HepG2 (cell line): Measurements from ENCODE around the gene ASCC3. TPM values are rescaled to one million over a fixed set of nuclear protein-coding genes. Genes with fewer than 3 reads are reported as not detected.

Experiments used
- ATAC-seq: fragments of 200-7000 bp; cut with Tn5 transposase; 3 replicates; pipeline ENCODE4 v1.9.1; 2020; ENCODE audit warnings: mild to moderate bottlenecking, moderate library complexity
- BruUV-seq: library from RNA; stranded (reverse); fragments of 400-500 nt; replicated peaks from 2 replicates; lab custom pipeline; 2021; lab: Mats Ljungman, UMichigan
- CTCF ChIA-PET: fragments of 300-600 bp; formaldehyde crosslinking; extraction: SDS; loops from one replicate; lab custom pipeline; 2021; ENCODE audit warnings: low total read pairs, inconsistent platforms, low intra/inter-chr PET ratio; lab: Yijun Ruan, JAX
- POLR2A ChIA-PET: fragments of 350-600 bp; sonication (Branson Sonifier 250); formaldehyde crosslinking; loops from one replicate; lab custom pipeline; 2020; ENCODE audit warnings: antibody characterized with exemption, inconsistent platforms; lab: Yijun Ruan, JAX
- DNase-seq: peaks from one replicate; pipeline ENCODE4 v3.0.0-alpha.2; 2015; ENCODE audit warnings: low spot score
- FAIRE-seq: peaks from 3 replicates; lab custom pipeline; 2011; peaks lifted over from hg19 to GRCh38; lab: Jason Lieb, UNC
- H2AFZ ChIP-seq: one replicate; pipeline ENCODE4 v1.6.1; 2011; ENCODE audit warnings: low read length, inconsistent platforms
- H3K27ac ChIP-seq: fragments of 300-600 bp; 3 replicates; pipeline ENCODE4 v1.8.0; 2011; ENCODE audit warnings: mixed run types, mild to moderate bottlenecking, mixed read lengths, low read length, inconsistent platforms; ENCODE audit not compliant: insufficient read depth; ENCODE audit errors: extremely low read length
- H3K27me3 ChIP-seq, 2 experiments: fragments of 200-600 bp in 1 of 2; 2 replicates in 1 of 2; 3 replicates in 1 of 2; pipeline versions ENCODE4 v1.6.0 to v1.8.0; 2011; ENCODE audit warnings: low read length in 2 of 2, mild to moderate bottlenecking in 2 of 2, moderate library complexity in 2 of 2, inconsistent platforms in 1 of 2; ENCODE audit not compliant: insufficient read depth in 2 of 2, control insufficient read depth in 1 of 2
- H3K36me3 ChIP-seq, 2 experiments: fragments of 200-600 bp in 1 of 2; replicated peaks in 1 of 2; 2 replicates in 1 of 2; 3 replicates in 1 of 2; pipeline versions ENCODE4 v1.5.1 to v1.8.0; 2011; ENCODE audit warnings: low read length in 2 of 2, inconsistent platforms in 1 of 2; ENCODE audit not compliant: insufficient read depth in 2 of 2, control insufficient read depth in 1 of 2
- H3K4me1 ChIP-seq: 2 replicates; pipeline ENCODE4 v1.5.1; 2012; ENCODE audit warnings: low read length, inconsistent platforms; ENCODE audit not compliant: insufficient read depth
- H3K4me2 ChIP-seq: 2 replicates; pipeline ENCODE4 v1.6.0; 2011; ENCODE audit warnings: low read depth, low read length, inconsistent platforms
- H3K4me3 ChIP-seq, 3 experiments: fragments of 200-600 bp in 1 of 3; sonication (generic), shearing (Covaris generic) in 1 of 3; replicated peaks in 1 of 3; 2 replicates each; pipeline ENCODE4 v1.5.1; 2011 to 2016; ENCODE audit warnings: low read length in 3 of 3, inconsistent platforms in 2 of 3, low read depth in 2 of 3, mild to moderate bottlenecking in 2 of 3, control low read depth in 1 of 3, mixed read lengths in 1 of 3; ENCODE audit not compliant: insufficient read depth in 1 of 3
- H3K79me2 ChIP-seq: one replicate; pipeline ENCODE4 v1.6.1; 2011; ENCODE audit warnings: low read length, inconsistent platforms; ENCODE audit not compliant: insufficient read depth
- H3K9ac ChIP-seq: 2 replicates; pipeline ENCODE4 v1.6.0; 2011; ENCODE audit warnings: mild to moderate bottlenecking, low read depth, low read length, inconsistent platforms; ENCODE audit not compliant: insufficient read depth
- H3K9me3 ChIP-seq: 2 replicates; pipeline ENCODE4 v1.5.1; 2012; ENCODE audit warnings: mild to moderate bottlenecking, low read length
- H4K20me1 ChIP-seq: 2 replicates; pipeline ENCODE4 v1.6.0; 2011; ENCODE audit warnings: inconsistent platforms, mild to moderate bottlenecking, low read length, moderate library complexity; ENCODE audit not compliant: insufficient read depth
- GTF3A ChIP-seq: sonication (generic); formaldehyde crosslinking; conservative IDR thresholded peaks from 2 replicates; pipeline ENCODE4 v1.4.0; 2020; ENCODE audit warnings: mild to moderate bottlenecking, missing genetic modification reagents
- KDM6A ChIP-seq: IDR thresholded peaks from 2 replicates; pipeline ENCODE4 v1.6.1; 2016; ENCODE audit warnings: low read depth
- MAFK ChIP-seq, 2 experiments: IDR thresholded peaks in 1 of 2; conservative IDR thresholded peaks in 1 of 2; 2 replicates each; pipeline ENCODE4 v1.6.1; 2011; ENCODE audit warnings: improper control_type of control experiment in 2 of 2, low read length in 2 of 2
- SKI ChIP-seq: fragments of 450-650 bp; IDR thresholded peaks from one replicate; pipeline ENCODE4 v1.6.1; 2018; ENCODE audit warnings: mild to moderate bottlenecking; ENCODE audit not compliant: partially characterized antibody
- ZNF207 ChIP-seq: fragments of 450-650 bp; IDR thresholded peaks from 2 replicates; pipeline ENCODE4 v1.6.1; 2016; ENCODE audit warnings: antibody characterized with exemption, borderline replicate concordance
- ZNF850 ChIP-seq: sonication (generic); formaldehyde crosslinking; conservative IDR thresholded peaks from 2 replicates; pipeline ENCODE4 v1.9.0; 2021; ENCODE audit warnings: mild to moderate bottlenecking, missing genetic modification reagents
- ZSCAN30 ChIP-seq: sonication (generic); formaldehyde crosslinking; IDR thresholded peaks from 2 replicates; pipeline ENCODE4 v1.5.0; 2020; ENCODE audit warnings: mild to moderate bottlenecking, missing genetic modification reagents
- WGBS: methylation state at CpG from one replicate; pipeline ENCODE4 v1.1.6; 2017; ENCODE audit warnings: low lambda C conversion rate; 5-methylcytosine and 5-hydroxymethylcytosine counted together
- in situ Hi-C: cut with HindIII; loops from 2 replicates; pipeline ENCODE4 v1.10.0; 2017; ENCODE audit warnings: low pct_unique_long_range_greater_than_20kb; ENCODE audit not compliant: extremely low pct_ligation_motif_present
- intact Hi-C: fragments of 100-400 bp; cut with micrococcal nuclease; formaldehyde crosslinking; loops from one replicate; pipeline ENCODE4 v1.10.0; 2022; ENCODE audit not compliant: unreplicated experiment
- polyA plus RNA-seq, 8 experiments: library from polyadenylated mRNA; depleted of rRNA in 3 of 8; stranded (reverse) in 7 of 8; unstranded in 1 of 8; fragments of >200 nt; fragmentation: Illumina TruSeq in 4 of 8; extraction: Trizol in 4 of 8; gene quantifications; 2 replicates each; pipeline versions ENCODE4 v1.2.1 to v1.2.3, GENCODE V29; 2011 to 2016; ENCODE audit warnings: low read depth in 4 of 8, missing spikeins in 1 of 8, mixed read lengths in 1 of 8; ENCODE audit not compliant: insufficient read depth in 1 of 8
- total RNA-seq, 5 experiments: library from RNA; depleted of rRNA; stranded (reverse); fragments of >200 nt; fragmentation: Illumina TruSeq; extraction: Trizol; gene quantifications; 2 replicates each; pipeline ENCODE4 v1.2.3, GENCODE V29; 2016; ENCODE audit warnings: low read depth in 1 of 5
- TF ChIP-seq, protein P1 (sequence below), 2 experiments: sonication (generic) in 1 of 2; formaldehyde crosslinking in 1 of 2; IDR thresholded peaks; 2 replicates each; pipeline versions ENCODE4 v1.5.1 to v1.6.1; 2011 to 2020; ENCODE audit warnings: borderline replicate concordance in 1 of 2, low read depth in 1 of 2, low read length in 1 of 2, mild to moderate bottlenecking in 1 of 2, missing genetic modification reagents in 1 of 2, moderate library complexity in 1 of 2

The ASCC3 gene
- total and polyA plus RNA-seq, 2 of the 13 experiments (the other 11 are each of a cell fraction or from before 2014, with no cell fraction given), result 23.1 to 55.7 TPM

DNA sequence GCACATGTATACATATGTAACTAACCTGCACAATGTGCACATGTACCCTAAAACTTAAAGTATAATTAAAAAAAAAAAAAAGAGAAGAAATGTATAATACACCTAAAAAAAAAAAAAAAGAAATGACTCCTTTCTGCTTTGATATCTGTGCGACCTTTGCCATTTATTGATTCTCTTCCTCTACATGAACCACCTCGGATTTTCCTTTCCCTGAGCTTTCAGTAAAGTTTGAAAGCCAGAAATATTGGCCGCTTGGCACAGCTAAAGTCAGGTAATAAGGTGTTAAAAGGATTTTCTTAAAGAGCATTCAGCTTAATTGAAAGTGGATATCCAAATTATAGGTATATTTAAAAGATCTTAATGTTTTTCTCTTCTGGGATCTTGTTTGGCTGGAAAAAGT is 12.6 kb upstream of the ASCC3 start:
- H3K9ac ChIP-seq, result no peak overlapping the region
- ChIA-PET CTCF (no interaction called here), POLR2A (no interaction called here)
- no peaks in the 10 kb centered on the region for H3K79me2 ChIP-seq
- H3K36me3 ChIP-seq, result no peaks in the 10 kb centered on the region
- 43% methylated on average over 3 of the region's 3 CpGs for WGBS
- no peaks in the 10 kb centered on the region for H3K9me3 ChIP-seq
- no peak for DNase-seq
- H3K4me2 ChIP-seq, result no peak overlapping the region
- BruUV-seq, result no TSS peak
- intact Hi-C loops, result no loop called here
- H2AFZ ChIP-seq, result no peak overlapping the region
- H3K27ac ChIP-seq, result no peak overlapping the region
- H4K20me1 ChIP-seq, result no peaks in the 10 kb centered on the region
- TF ChIP-seq SKI, result no peak
- TF ChIP-seq KDM6A (CRISPR knock-in tag), result no peak
- no peak for TF ChIP-seq MAFK (conservative IDR thresholded peaks at IDR 0.05 in 1 of 2, IDR thresholded peaks at IDR 0.05 in 1 of 2; ENCODE audit: low read length in 2 of 2)
- TF ChIP-seq ZSCAN30 (CRISPR knock-in tag), result no peak
- TF ChIP-seq, protein P1, sequence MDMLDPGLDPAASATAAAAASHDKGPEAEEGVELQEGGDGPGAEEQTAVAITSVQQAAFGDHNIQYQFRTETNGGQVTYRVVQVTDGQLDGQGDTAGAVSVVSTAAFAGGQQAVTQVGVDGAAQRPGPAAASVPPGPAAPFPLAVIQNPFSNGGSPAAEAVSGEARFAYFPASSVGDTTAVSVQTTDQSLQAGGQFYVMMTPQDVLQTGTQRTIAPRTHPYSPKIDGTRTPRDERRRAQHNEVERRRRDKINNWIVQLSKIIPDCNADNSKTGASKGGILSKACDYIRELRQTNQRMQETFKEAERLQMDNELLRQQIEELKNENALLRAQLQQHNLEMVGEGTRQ (IDR thresholded peaks at IDR 0.05; ENCODE audit: low read depth, low read length), result no peak
- TF ChIP-seq, protein P1 (CRISPR knock-in tag; IDR thresholded peaks at IDR 0.05; ENCODE audit: borderline replicate concordance), result no peak
- TF ChIP-seq GTF3A, result no peak
- TF ChIP-seq ZNF207, result no peak
- TF ChIP-seq ZNF850 (CRISPR knock-in tag), result no peak
- no peaks in the 10 kb centered on the region for H3K4me1 ChIP-seq
- H3K27me3 ChIP-seq, result no peaks in the 10 kb centered on the region
- H3K4me3 ChIP-seq, result no peak overlapping the region
- no peak for FAIRE-seq
- in situ Hi-C loops, result no loop called here
- no peak for ATAC-seq
